SK-N-MC (cell line): ENCODE results near the gene IFNAR1.

Source experiments
- EZH2 ChIP-seq: fragments of 200-600 bp; sonication (generic); IDR thresholded peaks from one replicate; pipeline ENCODE4 v1.6.1; 2017; ENCODE audit warnings: antibody characterized with exemption
- POLR2AphosphoS5 ChIP-seq: IDR thresholded peaks from 2 replicates; pipeline ENCODE4 v1.6.1; 2012; ENCODE audit warnings: mild to moderate bottlenecking, low read depth, low read length, borderline replicate concordance

DNA sequence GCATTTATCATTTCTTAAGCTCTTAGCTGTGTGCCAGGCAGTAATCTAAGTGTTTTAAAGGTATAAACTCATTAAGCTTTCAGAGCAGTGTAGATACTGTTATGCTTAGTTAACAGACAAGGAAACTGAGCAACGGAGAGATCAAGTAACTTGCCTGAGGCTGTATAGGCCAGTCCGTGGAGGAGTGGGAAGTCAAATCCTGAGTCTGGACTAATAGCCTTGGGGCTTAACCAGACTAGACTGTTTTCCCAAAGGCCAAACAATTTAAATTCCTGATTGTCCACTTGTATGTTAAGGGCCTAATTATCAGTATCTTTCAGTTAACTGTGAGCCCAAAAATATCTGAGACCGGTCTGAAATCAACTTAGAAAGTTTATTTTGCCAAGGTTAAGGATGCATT, 2.6 kb downstream of the IFNAR1 start:
- TF ChIP-seq POLR2AphosphoS5, result no peak
- no peak for TF ChIP-seq EZH2
